ENCODE data around the gene KRTAP5-2. TPM values are rescaled to one million over a fixed set of nuclear protein-coding genes. Genes with fewer than 3 reads are reported as not detected.
A peak's percentile ranks its signal among the peaks of the same experiment; 100 is the strongest.

The KRTAP5-2 gene
- total RNA-seq, 4 donors from 2014 or later: not detected

DNA sequence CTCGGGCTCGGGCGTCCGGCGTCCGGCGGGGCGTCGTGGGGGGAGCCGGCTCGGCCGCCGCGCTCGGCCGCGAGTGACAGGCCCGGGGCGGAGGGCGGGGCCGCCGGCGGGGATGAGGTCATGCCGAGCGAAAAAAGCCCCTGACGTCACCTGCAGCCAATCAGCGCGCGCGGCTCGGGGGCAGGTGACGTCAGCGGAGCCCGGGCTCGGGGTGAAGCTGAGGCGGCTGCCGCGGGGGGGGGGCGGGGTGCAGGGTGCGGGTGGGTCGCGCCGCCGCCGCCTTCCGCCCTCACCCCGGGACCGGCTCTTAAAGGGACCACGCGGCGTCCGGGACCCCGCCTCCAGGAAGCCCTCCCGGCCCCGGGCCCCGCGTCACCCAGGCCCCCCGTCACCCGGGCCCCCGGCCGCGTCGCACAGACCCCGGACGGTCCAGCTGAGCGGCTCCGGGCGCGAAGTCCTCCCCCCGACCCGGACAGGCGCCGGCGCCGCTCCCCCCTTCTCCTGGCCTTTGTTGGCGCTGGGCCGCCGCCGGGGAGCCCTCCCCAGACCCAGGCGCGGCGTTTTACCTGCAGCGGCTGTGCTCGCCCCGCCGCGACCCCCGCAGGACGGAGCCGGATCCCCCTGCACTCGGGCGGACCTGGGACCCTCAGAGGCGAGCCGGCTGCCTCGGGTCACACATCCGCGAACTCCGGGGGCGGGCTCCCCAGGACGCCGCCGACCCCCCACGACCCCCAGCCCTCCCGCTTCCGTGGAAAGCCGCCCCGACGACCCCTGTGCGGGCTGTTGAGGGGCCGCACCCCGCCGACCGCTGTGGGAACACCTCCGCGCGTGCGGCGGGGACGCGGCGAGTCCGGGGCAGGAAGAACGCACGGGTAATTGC is 25.7 kb downstream of the KRTAP5-2 start, which contains the start of gene DUSP8:
Gene DUSP8, minus strand, starts transcription at position 75 of the 880 bp plus-strand sequence. CDS start 6,445 bp downstream, outside the sequence.
- TF ChIP-seq EP300 (IDR thresholded peaks at IDR 0.05) (no peak), POLR2A (IDR thresholded peaks at IDR 0.05) (peak in 1 of 2 donors; percentile 59)
- TF ChIP-seq, protein P1, sequence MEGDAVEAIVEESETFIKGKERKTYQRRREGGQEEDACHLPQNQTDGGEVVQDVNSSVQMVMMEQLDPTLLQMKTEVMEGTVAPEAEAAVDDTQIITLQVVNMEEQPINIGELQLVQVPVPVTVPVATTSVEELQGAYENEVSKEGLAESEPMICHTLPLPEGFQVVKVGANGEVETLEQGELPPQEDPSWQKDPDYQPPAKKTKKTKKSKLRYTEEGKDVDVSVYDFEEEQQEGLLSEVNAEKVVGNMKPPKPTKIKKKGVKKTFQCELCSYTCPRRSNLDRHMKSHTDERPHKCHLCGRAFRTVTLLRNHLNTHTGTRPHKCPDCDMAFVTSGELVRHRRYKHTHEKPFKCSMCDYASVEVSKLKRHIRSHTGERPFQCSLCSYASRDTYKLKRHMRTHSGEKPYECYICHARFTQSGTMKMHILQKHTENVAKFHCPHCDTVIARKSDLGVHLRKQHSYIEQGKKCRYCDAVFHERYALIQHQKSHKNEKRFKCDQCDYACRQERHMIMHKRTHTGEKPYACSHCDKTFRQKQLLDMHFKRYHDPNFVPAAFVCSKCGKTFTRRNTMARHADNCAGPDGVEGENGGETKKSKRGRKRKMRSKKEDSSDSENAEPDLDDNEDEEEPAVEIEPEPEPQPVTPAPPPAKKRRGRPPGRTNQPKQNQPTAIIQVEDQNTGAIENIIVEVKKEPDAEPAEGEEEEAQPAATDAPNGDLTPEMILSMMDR (IDR thresholded peaks at IDR 0.05): peak in 1 of 5 experiments; percentile 22
- Histone ChIP-seq H3K27me3 (peaks cover 0 to 35% of the 10 kb centered on the region in 2 donors), H3K4me3 (peak within 1 kb of the TSS; percentile 57 to 73 (median 64)), H3K9me3 (no peaks in the 10 kb centered on the region), H3K36me3 (no peaks in the 10 kb centered on the region), H3K27ac (peak within 1 kb of the TSS; percentile 86 to 99 (median 94)), H3K4me1 (peaks cover 0 to 69% (median 22%) of the 10 kb centered on the region in 4 donors)
- 0 to 1% methylated on average over 13 to 14 of the region's 124 CpGs for whole genome bisulfite sequencing, 2 donors
- peak; percentile 84 to 88 for DNase-seq (ENCODE audit: low spot score in 2 of 2)

DNA sequence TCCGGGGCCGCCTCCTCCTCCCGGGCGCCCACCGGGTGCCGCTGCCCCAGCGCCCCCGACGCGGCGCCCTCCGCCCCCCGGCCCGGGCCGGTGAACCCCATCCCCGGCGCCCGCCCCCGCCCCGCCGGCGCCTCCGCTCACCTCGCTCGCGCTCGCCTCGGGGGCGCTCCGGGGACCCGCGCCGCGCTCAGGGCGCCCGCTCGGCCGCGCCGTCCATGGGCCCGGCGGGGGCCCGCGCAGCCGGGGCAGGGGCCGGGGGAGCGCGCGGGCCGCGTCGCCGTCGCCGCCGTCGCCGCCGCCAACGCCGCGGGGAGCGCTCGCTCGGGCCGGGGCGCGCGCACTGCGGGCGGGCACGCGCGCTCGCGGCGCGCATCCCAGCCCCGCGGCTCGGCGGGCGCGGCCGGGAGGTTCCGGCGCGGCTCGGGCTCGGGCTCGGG is 26.3 kb downstream of the KRTAP5-2 start:
- Histone ChIP-seq H3K4me3 (peak overlapping the region; percentile 49 to 73 (median 62)), H3K27me3 (peaks cover 0 to 35% of the 10 kb centered on the region in 2 donors), H3K27ac (peak overlapping the region; percentile 80 to 99 (median 90)), H3K4me1 (peaks cover 0 to 76% (median 22%) of the 10 kb centered on the region in 4 donors), H3K9me3 (no peaks in the 10 kb centered on the region), H3K36me3 (no peaks in the 10 kb centered on the region)
- DNase-seq (ENCODE audit: low spot score in 2 of 2): no peak
- no CpG with 5 or more reads among the region's 91 CpGs for WGBS, 2 donors
- TF ChIP-seq, protein P1 (IDR thresholded peaks at IDR 0.05): no peak
- TF ChIP-seq POLR2A (IDR thresholded peaks at IDR 0.05) (no peak), EP300 (IDR thresholded peaks at IDR 0.05) (no peak)

DNA sequence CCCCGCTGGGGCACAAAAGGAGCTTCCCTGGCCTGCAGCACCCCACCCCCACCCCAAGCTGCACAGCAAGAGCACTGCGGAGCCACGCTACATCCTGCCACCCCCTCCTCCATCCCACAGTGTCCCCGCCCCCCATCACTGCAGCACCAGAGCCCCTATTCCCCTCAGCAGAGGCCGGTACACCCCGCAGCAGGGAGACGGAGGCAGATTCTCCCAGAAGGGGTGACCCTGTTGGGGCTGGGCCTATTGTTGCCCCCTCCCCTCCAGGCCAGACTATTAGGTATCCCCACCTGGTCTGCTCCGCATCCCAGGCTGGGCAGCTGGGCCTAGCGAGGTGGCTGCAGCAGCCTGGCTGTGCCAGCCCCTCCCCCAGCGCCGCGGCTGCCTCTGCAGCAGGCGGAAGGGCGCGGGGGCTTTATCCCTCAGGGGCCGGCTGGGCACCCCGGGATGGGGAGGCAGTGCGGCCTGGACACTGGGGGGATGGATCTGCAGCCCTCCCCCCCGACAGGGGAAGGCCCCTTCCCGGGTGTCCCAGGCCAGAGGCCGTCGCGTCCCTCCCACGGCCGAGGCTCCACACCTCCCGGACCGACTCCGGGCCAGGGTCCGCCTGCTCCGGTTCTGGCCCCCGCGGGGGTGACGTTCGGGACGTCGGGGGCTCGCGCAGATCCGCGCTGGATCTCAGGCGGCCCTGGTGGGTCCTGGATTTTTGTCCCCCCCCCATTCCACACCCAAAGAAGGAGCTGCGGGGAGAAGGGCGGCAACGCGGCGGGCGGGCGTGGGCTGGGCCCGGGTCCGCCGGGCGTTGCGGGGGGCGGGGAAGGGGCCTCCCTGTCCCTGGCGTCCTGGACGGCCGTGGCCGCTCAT is 27.0 kb downstream of the KRTAP5-2 start:
- Histone ChIP-seq H3K27ac (peak overlapping the region; percentile 80 to 99 (median 90)), H3K9me3 (no peaks in the 10 kb centered on the region), H3K4me3 (peak overlapping the region; percentile 49 to 73 (median 62)), H3K36me3 (no peaks in the 10 kb centered on the region), H3K4me1 (peaks cover 0 to 79% (median 22%) of the 10 kb centered on the region in 4 donors), H3K27me3 (peaks cover 0 to 32% of the 10 kb centered on the region in 2 donors)
- peak in 1 of 2 donors; percentile 28 for TF ChIP-seq POLR2A (IDR thresholded peaks at IDR 0.05)
- TF ChIP-seq EP300 (IDR thresholded peaks at IDR 0.05): peak in 1 of 2 donors; percentile 63
- TF ChIP-seq, protein P1 (IDR thresholded peaks at IDR 0.05): no peak
- no peak for DNase-seq (ENCODE audit: low spot score in 2 of 2)
- 9% methylated on average over 29 to 33 of the region's 58 CpGs for WGBS, 2 donors

DNA sequence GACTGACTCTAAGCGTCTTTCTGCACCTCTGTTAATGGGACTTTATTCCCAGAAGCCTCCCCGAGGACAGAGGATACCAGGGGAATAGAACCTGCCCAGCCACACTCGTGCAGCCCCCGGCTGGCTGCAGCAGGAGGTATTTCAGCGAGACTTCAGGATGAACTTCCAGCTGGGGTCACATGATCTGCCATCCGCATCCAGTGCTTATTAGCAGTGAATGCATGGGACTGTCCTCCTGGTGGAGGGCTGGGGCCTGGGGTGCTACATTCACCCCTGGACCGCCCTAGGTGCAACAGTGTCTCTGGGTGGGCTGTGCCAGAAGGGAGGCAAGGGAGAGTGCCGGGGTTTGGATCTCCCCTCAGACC is 27.6 kb downstream of the KRTAP5-2 start:
- TF ChIP-seq EP300 (IDR thresholded peaks at IDR 0.05): no peak
- TF ChIP-seq POLR2A (IDR thresholded peaks at IDR 0.05): no peak
- TF ChIP-seq, protein P1 (IDR thresholded peaks at IDR 0.05): no peak
- no peak for DNase-seq (ENCODE audit: low spot score in 2 of 2)
- 65 to 70% methylated on average over 7 to 8 of the region's 8 CpGs for WGBS, 2 donors
- Histone ChIP-seq H3K4me3 (peak overlapping the region; percentile 49 to 73 (median 62)), H3K4me1 (peaks cover 0 to 85% (median 22%) of the 10 kb centered on the region in 4 donors), H3K36me3 (peaks cover 0 to 3% (median 0%) of the 10 kb centered on the region in 3 donors), H3K27me3 (peaks cover 0 to 26% of the 10 kb centered on the region in 2 donors), H3K27ac (peak overlapping the region; percentile 80 to 99 (median 90)), H3K9me3 (no peaks in the 10 kb centered on the region)
